Fibroblast of skin of scalp (primary cell): ENCODE data around the gene ANGPT4. TPM values are rescaled to one million over a fixed set of nuclear protein-coding genes. Genes with fewer than 3 reads are reported as not detected.
A peak's percentile ranks its signal among the peaks of the same experiment; 100 is the strongest.

ENCODE experiments used
- DNase-seq: peaks from one replicate; pipeline ENCODE4 v3.0.0-alpha.2; 2013
- polyA plus RNA-seq, 2 experiments: library from polyadenylated mRNA; unstranded; fragments of 120-200 nt; gene quantifications; one replicate each; pipeline ENCODE4 v1.2.1, GENCODE V29; 2013; ENCODE audit not compliant: insufficient read length in 2 of 2

Gene ANGPT4
- polyA plus RNA-seq (2013, experiment 1 of 2; ENCODE audit: insufficient read length) = 0.04 TPM
- polyA plus RNA-seq (2013, experiment 2 of 2; ENCODE audit: insufficient read length) = not detected

- no peak for DNase-seq
Measured at GRCh38 chr20:916125-916799, at the start of gene ANGPT4. ANGPT4 (minus strand) TSS chr20:916334; CDS start chr20:916214, 120 bp downstream.

DNA sequence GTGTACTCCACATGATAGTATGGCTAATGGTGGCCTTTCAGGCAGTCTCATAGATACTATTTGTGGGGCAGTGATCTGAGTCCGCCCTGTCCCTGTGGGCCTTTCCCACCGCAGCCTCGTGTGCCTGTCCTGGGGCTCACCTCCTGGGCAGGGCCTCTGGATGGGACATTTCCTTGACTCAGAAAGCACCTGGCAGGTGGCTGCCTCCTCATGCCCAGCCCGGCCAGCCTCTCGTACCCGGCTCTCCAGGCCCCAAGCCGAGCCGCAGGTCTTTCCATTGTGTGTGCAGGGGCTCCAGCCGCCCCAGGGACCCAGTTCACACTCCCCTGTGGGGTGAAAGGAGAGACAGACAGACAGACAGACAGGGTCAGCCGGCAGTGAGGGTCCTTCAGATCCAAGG lies 47.7 kb upstream of the ANGPT4 start:
- no peak for DNase-seq

- DNase-seq = no peak
Measured at GRCh38 chr20:962683-963082, 46.5 kb upstream of the ANGPT4 start.

- DNase-seq = no peak
Measured at GRCh38 chr20:962223-962622, 46.1 kb upstream of the ANGPT4 start.

DNA sequence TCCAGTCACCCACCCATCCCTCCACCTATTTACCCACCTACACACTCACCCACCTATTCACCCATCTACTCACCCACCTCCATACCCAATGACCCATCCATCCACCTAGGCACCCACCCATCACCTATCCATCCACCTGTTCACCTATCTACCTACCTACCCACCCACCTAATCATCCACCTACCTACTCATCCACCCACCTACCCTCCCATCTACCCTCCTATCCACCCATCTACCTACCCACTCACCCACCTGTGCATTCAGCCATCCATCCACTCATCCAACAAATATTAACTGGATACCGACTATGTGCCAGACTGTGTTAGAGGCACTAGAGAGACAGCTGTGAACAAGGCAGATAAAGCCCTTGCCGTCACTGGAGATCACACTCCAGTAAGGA lies 45.6 kb upstream of the ANGPT4 start:
- DNase-seq = no peak

DNA sequence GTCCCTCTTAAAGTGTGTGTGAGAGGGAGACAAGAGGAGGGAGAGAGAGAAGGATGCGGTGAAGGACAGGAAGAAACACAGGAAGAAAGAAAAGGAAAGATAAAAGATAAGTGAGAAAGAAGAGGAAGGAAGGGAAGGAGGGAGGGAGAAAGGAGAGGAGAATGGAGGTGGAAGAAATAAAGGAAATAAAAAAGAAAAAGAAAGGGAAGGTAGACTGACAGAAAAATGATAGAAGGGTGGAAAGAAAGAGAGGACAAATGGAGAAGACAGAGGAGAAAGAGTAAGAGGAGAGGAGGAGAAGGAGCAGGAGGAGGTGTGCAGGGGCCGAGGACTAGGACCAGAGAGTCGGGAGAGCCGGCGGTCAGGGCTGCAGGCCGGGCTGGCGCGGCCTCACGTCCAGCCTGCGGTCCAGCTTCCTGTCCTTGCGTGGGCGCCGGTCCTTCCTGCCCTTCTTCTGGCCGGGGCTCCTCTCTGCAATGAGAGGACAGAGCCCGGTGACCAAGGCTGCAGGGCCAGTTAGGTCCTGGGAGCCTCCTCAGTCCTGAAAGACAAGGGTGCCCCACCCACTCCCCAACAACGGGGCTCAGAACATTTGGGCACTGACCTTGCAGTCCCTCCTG lies 44.0 kb upstream of the ANGPT4 start:
- DNase-seq = no peak

DNA sequence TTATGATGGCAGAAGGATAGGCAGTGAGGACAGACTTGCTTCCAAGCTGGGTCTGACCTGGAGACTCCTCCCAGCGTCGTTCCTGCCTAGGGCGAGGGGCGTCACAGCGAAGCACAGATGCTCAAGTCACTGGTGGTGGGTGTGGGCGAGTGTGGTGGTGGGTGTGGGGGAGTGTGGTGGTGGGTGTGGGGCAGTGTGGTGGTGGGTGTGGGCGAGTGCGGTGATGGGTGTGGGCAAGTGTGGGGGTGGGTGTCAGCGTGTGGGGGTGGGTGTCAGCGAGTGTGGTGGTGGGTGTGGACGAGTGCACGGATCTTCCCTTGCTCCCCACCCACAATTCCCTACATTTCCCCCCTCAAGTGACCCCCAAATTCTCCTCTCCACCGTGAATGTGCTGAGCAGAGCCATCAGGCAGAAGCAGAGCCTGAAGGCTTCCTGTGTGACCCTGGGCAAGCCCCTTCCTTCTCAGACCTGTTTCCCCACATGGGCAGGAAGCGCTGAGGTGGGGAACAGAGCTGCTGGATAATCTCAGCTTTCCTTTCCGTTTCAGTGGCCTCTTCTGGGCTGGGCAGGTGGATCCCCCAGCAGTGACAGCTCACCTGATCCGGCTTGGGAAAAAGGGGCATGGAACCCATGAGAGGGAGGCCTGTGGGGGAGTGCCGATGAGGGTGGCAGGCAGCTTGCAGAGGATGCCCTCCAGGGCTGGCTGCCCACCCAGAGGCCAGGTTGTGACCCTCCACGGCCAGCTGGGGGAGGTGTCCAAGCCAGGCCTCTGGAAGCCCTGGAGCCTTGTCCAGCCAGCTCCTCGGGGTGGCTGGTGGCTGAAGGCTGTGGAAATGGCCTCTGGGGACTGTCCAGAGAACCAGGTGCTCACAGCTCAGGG lies 43.0 kb upstream of the ANGPT4 start:
- no peak for DNase-seq

- DNase-seq = no peak
Measured at GRCh38 chr20:957544-957943, 41.4 kb upstream of the ANGPT4 start.

DNA sequence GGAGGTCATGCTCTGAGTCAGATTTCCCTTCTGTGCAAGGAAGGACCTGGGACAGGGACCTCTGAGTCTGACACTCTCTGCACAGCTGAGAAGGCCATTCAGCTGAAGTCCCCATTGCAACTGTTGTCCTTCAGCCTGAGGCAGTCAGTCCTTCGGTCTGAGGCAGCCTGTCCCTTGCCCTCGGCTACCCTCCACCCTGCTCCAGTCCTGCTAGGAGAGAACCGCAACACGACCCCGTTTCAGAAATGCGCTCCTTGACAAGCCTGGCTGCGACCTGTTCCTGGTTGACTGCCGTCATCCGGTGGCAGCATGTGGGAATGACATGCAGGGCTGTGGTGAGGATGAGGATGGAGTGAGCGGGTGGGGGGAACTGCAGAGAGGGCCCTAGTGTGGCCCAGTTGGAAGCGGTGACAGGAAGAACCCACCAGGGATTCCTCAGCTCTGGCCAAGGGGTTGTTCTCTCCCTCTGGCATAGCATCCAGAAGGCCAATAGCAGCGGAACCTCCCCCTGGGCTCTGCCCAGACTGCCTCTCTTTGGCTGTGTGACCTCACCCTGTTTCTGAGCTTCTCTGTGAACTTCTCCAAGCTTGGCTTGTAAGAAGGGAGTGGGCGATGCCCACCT lies 40.3 kb upstream of the ANGPT4 start:
- peak; percentile 60 for DNase-seq

GRCh38 chr20:955656-956055 lies 39.5 kb upstream of the ANGPT4 start:
- DNase-seq = no peak

GRCh38 chr20:955111-955510 lies 39.0 kb upstream of the ANGPT4 start:
- DNase-seq = no peak

GRCh38 chr20:953742-954141 lies 37.6 kb upstream of the ANGPT4 start:
- peak; percentile 27 for DNase-seq

DNA sequence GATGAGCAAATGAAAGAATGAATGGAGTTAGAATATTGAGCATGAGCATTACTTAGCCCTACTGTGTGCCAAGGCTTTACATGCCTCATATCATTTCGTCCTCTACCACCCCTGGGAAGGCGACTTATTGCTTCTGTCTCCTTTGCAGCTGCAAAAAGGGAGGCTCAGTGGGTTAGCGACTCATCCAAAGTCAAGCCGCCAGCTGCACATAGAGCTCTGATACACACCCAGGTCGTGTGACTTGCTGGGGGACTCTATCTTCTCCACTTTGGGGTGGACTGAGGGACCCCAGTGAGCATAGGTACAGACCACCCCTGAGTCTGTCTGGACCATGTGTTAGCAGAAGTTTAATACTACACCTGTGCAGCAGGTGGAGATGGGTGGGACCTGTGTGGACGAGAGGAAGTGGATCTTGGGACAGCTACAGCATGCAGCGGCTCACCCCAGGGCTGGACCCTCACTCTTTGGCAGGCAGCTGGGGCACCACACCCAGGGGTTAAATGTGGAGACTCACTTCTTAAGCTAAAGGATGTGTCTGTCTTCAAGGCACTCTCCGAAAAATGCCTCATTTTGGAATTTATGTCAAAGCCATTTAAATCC lies 36.2 kb upstream of the ANGPT4 start:
- DNase-seq = no peak

- DNase-seq = no peak
Measured at GRCh38 chr20:951384-952169, 35.4 kb upstream of the ANGPT4 start.

DNA sequence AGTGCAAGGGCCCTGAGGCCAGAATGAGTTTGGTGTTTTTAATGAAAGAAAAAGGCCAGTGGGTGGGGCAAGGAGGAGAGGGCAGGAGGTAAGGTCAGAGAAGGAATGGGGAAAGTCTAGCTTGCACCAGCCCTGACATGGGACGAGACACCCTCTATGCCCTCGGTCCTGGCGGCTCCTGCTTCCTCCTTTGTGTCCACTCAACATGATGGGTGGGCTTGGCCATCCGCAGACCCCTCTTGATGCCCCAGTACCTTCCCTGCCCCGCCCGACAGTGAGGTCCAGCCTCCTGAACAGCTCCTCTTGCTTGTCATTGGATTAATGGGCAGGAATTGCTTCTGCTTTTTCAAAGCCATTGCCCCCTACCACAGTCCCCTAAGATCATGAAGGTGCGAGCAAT lies 33.6 kb upstream of the ANGPT4 start:
- DNase-seq = no peak

DNA sequence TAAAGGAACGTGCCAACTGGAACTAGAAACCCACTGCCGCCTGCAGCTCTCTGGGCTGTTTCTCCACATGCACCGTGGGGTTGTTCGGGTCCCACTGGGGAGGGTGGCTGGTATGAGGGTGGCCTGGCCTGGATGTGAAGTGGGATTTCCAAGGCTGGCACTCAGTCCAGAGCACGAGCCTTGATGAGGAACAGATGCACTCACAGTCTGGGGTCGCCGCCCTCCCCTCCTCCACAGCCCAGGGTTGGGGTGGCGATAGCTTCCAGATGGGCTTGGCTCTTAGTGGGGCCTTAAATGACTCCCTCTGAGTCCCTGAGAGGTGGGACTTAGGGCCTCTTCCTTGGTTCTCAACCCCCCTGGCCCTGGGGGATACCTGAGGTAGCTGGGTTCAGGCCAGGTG lies 30.7 kb upstream of the ANGPT4 start:
- DNase-seq = no peak

DNA sequence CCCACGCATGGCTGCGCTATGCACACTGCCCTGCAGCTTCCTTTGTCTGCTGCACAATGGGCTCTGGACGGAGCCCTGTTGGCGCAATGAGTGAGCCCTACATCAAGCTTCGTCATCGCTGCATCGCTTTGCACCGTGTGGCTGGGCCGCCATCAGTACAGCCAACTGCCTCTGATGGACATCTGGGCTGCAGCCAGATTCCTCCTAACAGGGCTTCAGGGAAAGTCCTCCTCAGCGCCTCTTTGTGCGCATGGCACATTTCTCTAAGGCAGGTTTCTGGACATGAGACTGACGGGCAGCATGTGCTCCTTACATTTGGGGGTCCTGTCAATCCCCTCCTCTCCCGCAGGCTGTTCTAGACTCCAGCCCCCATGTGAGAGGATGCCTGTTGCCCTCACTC lies 29.7 kb upstream of the ANGPT4 start:
- no peak for DNase-seq

DNA sequence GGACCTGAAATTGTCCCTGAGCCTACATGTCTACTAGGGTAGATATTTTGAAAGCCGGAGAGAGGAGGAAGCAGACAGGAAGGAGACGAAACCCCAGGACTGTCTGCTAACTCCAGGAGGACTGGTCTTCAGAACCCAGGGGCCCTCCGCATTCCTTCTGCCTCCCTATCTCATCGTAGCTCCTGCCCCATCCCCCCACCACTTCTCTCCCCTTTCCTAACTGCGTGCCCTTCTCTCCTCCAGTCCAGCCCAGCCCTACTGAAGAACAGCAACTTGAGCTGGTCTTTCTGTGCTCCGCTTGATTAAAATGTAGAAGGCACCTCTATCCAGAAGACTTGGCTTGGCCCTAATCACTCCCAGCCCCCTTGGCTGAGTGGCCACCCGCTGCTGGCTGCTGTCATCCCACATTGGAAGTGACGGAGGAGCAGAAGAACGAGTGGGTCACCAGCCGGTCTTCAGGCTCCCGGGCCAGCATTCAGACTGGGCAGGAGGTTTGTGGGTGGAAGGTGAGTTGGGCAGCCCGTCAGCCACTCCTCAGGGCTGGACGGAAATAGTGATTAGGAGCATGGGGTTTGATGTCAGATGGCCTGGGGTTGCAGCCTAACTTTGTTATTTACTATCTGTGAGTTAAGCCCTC lies 28.8 kb upstream of the ANGPT4 start:
- no peak for DNase-seq

DNA sequence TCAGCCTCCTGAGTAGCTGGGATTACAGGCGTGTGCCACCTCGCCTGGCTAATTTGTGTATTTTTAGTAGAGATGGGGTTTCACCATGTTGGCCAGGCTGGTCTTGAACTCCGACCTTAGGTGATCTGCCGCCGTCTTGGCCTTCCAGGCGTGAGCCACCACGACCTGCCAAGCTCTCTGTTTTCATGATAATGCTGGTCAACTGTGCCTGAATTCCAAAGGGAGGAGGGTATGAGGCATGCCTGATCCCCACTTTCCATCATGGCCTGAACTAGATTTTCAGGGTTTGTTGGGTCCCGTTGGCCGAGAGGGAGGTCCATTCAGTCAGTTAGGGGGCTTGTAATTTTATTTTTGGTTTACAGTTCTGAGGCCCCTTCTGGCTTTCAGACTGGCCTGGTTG lies 28.0 kb upstream of the ANGPT4 start:
- no peak for DNase-seq

GRCh38 chr20:942611-943010 lies 26.5 kb upstream of the ANGPT4 start:
- no peak for DNase-seq

GRCh38 chr20:940926-941325 lies 24.8 kb upstream of the ANGPT4 start:
- no peak for DNase-seq
